ENCODE data around the gene COL11A2. TPM values are rescaled to one million over a fixed set of nuclear protein-coding genes. Genes with fewer than 3 reads are reported as not detected.

Gene COL11A2
- total RNA-seq, 1 donor from 2014 or later: 0.25 TPM

GRCh38 chr6:33189164-33189563 lies 3.1 kb downstream of the COL11A2 start:
- Histone ChIP-seq H3K27ac (no peak overlapping the region), H3K9me3 (no peaks in the 10 kb centered on the region), H3K4me3 (no peak overlapping the region), H3K4me1 (peaks cover 15% of the 10 kb centered on the region), H3K36me3 (no peaks in the 10 kb centered on the region), H3K27me3 (no peaks in the 10 kb centered on the region)
- no peak for DNase-seq (ENCODE audit: extremely low spot score in 2 of 2)
- TF ChIP-seq POLR2A (IDR thresholded peaks at IDR 0.05): no peak
- no peak for TF ChIP-seq CTCF (IDR thresholded peaks at IDR 0.05)
- TF ChIP-seq POLR2AphosphoS5 (IDR thresholded peaks at IDR 0.05; ENCODE audit: insufficient read depth in 1 of 2, low read depth in 1 of 2): no peak
- intact Hi-C loops (cut with DNase I): no loop called here

- Histone ChIP-seq H3K9me3 (no peaks in the 10 kb centered on the region), H3K4me1 (peaks cover 12% of the 10 kb centered on the region), H3K36me3 (no peaks in the 10 kb centered on the region), H3K27ac (no peak overlapping the region), H3K4me3 (no peak overlapping the region), H3K27me3 (no peaks in the 10 kb centered on the region)
- no peak for TF ChIP-seq CTCF (IDR thresholded peaks at IDR 0.05)
- TF ChIP-seq POLR2AphosphoS5 (IDR thresholded peaks at IDR 0.05; ENCODE audit: insufficient read depth in 1 of 2, low read depth in 1 of 2): no peak
- no peak for TF ChIP-seq POLR2A (IDR thresholded peaks at IDR 0.05)
- no peak for DNase-seq (ENCODE audit: extremely low spot score in 2 of 2)
- intact Hi-C loops (cut with DNase I): no loop called here
These were observed 4.5 kb downstream of the COL11A2 start for GRCh38 chr6:33187809-33188208.

- no peak overlapping the region for H3K4me3 ChIP-seq
- no peaks in the 10 kb centered on the region for H3K36me3 ChIP-seq
- no peak overlapping the region for H3K27ac ChIP-seq
- no peaks in the 10 kb centered on the region for H3K27me3 ChIP-seq
- H3K4me1 ChIP-seq: no peaks in the 10 kb centered on the region
- intact Hi-C loops (cut with DNase I): no loop called here
- no peak for DNase-seq (ENCODE audit: extremely low spot score in 2 of 2)
- TF ChIP-seq CTCF (IDR thresholded peaks at IDR 0.05): no peak
- TF ChIP-seq POLR2A (IDR thresholded peaks at IDR 0.05): no peak
- TF ChIP-seq POLR2AphosphoS5 (IDR thresholded peaks at IDR 0.05; ENCODE audit: insufficient read depth in 1 of 2, low read depth in 1 of 2): no peak
- no peaks in the 10 kb centered on the region for H3K9me3 ChIP-seq
These were observed 6.5 kb downstream of the COL11A2 start for GRCh38 chr6:33185654-33186187.

- intact Hi-C loops (cut with DNase I): no loop called here
- Histone ChIP-seq H3K27ac (no peak overlapping the region), H3K9me3 (no peaks in the 10 kb centered on the region), H3K36me3 (no peaks in the 10 kb centered on the region), H3K4me1 (no peaks in the 10 kb centered on the region), H3K27me3 (no peaks in the 10 kb centered on the region), H3K4me3 (no peak overlapping the region)
- DNase-seq (ENCODE audit: extremely low spot score in 2 of 2): no peak
- TF ChIP-seq POLR2A (IDR thresholded peaks at IDR 0.05) (no peak), POLR2AphosphoS5 (IDR thresholded peaks at IDR 0.05; ENCODE audit: insufficient read depth in 1 of 2, low read depth in 1 of 2) (no peak), CTCF (IDR thresholded peaks at IDR 0.05) (no peak)
These were observed 7.1 kb downstream of the COL11A2 start for GRCh38 chr6:33185190-33185589.

GRCh38 chr6:33183071-33183683 lies 9.1 kb downstream of the COL11A2 start:
- no peak overlapping the region for H3K4me3 ChIP-seq
- intact Hi-C loops (cut with DNase I): no loop called here
- TF ChIP-seq CTCF (IDR thresholded peaks at IDR 0.05): no peak
- no peaks in the 10 kb centered on the region for H3K27me3 ChIP-seq
- no peak for DNase-seq (ENCODE audit: extremely low spot score in 2 of 2)
- H3K9me3 ChIP-seq: no peaks in the 10 kb centered on the region
- no peak overlapping the region for H3K27ac ChIP-seq
- no peaks in the 10 kb centered on the region for H3K4me1 ChIP-seq
- H3K36me3 ChIP-seq: no peaks in the 10 kb centered on the region

Measured in vagina (tissue), 2 donors.